HG03095 (cell line): ENCODE results near the gene OR8S1.
"Not testable (repeated sequence)": the region's sequence is repeated elsewhere in the genome, so short reads cannot be mapped to it uniquely, and the experiment has no call there.

Experiments used
- ATAC-seq: cut with Tn5 transposase; IDR thresholded peaks from one replicate; pipeline ENCODE4 v1.9.1; 2021; ENCODE audit warnings: moderate library complexity; ENCODE audit not compliant: unreplicated experiment

The OR8S1 gene

DNA sequence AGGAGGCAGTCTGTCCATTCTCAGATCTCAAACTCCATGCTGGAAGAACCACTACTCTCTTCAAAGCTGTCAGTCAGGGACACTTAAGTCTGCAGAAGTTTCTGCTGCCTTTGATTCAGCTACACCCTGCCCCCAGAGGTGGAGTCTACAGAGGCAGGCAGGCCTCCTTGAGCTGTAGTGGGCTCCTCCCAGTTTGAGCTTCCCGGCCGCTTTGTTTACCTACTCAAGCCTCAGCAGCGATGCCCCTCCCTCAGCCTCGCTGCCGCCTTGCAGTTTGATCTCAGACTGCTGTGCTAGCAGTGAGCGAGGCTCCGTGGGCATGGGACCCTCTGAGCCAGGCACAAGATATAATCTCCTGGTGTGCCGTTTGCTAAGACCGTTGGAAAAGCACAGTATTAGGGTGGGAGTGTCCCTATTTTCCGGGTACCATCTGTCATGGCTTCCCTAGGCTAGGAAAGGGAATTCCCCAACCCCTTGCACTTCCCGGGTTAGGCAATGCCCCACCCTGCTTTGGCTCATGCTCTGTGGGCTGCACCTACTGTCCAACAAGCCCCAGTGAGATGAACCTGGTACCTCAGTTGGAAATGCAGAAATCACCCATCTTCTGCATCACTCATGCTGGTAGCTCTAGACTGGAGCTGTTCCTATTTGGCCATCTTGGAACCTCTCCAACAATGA is 28.4 kb downstream of the OR8S1 start:
- ATAC-seq, result not testable (repeated sequence)

DNA sequence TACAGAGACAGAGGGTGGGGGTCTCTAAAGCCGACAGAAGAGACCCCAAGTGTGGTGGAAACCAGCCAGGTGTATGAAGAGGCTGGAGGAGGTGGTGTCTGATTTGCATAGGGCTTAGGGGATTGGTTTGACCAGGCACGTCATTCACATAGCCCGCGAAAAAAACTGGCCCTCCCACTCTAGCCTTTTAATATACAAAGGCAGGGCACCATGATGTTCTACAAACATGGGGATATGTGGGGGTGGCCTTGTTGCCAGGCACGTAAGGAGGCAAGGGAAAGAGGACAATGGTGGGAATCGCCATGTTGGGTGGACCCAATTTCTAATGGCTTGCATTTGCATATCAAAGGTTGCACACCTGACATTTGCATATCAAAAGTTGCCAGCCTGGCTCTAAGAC is 31.2 kb downstream of the OR8S1 start:
- ATAC-seq, result no peak

DNA sequence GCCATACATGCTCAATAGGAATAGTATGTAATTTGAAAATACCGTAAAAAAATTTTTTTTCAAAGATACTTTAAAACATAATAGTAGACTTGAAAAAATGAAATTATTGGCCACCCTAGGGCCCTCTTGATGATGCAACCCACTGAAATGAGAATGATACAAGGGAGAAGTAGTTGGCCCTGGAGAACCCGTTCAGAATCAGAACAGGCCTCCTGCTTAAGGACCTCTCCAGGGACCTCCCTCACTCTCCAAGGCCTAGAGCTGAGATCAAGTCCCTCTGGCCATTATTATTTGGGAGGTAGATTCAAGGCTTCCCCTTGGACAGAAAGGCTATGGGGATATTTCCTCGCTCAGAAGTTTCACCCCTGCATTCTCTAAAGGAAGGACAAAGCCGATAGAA is 32.5 kb downstream of the OR8S1 start:
- no peak for ATAC-seq

DNA sequence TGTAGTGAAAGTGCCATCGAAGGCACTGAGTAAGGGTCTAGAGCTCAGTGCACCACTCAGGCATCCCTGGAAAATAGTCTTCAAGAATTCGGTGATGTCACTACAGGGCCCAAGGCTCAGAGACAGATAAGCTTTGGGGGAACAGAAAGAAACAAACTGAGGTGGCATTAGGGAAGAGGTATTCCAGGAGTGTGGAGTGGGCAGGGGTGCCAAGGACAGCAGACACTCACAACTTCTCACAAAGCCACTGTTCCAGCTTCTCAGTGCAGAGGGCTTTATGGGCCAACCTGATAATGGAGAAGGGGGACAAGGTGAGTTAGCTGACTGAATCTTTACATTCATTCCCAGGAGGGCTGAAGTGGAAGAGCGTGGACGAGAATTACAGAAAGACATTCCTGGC is 42.3 kb downstream of the OR8S1 start:
- ATAC-seq, result no peak

DNA sequence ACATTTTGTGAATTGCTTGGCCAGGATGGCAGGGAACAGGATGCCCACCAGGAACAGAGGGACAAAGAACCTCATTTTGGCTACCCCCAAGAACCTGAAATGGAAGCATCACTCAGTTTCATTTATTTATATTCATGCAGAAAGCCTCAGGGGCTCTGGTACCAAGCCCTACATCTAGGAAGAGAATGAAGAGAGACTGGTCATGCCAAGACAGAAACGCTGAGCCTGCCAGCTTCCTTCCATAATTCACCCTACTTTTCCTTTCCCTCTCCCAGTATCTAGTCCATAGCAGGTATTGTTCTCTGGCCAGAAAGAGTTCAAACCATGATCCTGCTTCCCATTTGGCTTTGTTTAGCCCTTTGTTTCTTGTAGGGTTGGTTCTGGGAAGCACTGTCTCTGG is 44.5 kb downstream of the OR8S1 start, which contains the start of gene LALBA:
TSS of gene LALBA (minus strand) at position 101 of the 400 bp plus-strand sequence. CDS start at position 75, 26 bp downstream.
- no peak for ATAC-seq

DNA sequence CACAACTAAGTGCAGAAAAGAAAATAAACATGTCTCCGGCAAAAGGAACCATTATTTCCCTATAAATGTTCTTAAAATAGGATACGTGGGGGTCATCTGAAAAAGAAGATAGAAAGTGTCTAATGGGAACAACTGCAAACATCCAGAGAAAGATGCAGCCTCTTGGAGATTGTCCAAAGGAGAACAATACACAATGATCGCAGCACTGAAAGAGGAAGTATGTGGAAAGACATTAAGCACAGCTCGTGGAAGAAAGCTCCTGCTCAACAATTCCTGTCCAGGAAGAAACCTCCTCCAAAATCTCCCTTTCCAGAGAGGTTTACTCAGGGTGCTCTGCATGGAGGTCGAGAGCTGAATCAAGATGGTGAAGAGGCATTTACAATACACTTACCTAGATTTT is 46.9 kb downstream of the OR8S1 start:
- no peak for ATAC-seq
